Measurements from ENCODE around the gene RENBP.
A peak's percentile ranks its signal among the peaks of the same experiment; 100 is the strongest.

The RENBP gene

GRCh38 chrX:153953342-153953830, 8.9 kb upstream of the RENBP start:
- DNase-seq: peak; percentile 76

DNA sequence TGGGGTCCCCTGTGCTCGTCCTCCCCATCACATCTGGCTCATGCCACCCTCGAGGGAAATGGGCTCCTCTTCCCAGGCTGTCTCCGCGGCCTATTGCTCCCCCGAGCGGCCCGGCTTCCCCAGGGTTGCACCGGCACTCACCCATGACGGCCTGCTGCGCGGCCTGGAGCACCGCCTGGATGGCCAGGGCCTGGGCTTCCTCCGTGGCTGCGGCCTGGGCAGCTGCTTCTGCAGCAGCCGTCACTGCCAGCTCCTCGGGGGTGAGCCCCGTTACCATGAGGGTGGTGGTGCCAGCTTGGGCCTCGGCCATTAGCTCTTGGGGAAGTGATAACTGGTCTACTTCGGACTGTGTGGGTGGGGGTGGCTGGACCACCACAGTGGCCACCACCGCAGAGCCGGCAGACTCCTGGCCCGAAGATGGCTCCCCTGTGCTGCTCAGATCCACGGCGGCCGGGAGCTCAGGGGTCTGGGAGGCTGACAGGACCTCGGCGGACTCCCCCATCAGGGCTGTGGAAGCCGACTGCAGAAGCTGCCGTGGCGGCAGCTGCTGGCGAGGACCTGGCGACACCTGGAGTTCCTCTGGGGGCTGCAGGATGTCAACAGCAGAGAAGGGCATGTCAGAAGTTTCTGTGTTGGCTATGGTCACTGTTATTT, 8.1 kb upstream of the RENBP start:
- DNase-seq: no peak

GRCh38 chrX:153951683-153952372, 7.4 kb upstream of the RENBP start:
- DNase-seq: no peak

GRCh38 chrX:153950127-153950526, 5.7 kb upstream of the RENBP start:
- DNase-seq: no peak

- no peak for DNase-seq
Observed at GRCh38 chrX:153948847-153949805, 4.7 kb upstream of the RENBP start.

DNA sequence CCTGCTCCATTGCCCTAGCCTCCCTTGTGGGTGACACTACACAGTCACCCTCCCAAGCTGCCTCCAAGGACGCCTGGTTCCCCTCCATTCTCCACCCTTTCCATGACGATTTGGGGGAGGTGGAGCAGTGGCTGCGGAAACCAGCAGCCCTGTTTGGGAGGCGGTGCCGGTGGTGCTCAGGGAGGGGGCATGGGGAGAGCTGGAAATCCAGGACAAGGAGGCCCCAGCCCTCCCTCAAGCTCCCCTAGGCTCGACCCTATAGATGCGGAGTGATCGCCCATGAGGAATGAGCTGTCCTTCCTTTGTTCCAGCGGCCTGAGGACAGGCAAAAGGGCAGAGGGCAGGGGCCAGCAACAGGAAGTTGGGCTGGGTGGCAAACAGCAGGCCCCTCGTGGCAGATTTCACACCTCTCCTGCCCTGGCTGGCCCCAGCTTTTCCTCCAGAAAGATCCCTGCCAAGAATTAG, 3.6 kb upstream of the RENBP start:
- DNase-seq: no peak

GRCh38 chrX:153947009-153947769, 2.7 kb upstream of the RENBP start:
- peak; percentile 62 for DNase-seq

DNA sequence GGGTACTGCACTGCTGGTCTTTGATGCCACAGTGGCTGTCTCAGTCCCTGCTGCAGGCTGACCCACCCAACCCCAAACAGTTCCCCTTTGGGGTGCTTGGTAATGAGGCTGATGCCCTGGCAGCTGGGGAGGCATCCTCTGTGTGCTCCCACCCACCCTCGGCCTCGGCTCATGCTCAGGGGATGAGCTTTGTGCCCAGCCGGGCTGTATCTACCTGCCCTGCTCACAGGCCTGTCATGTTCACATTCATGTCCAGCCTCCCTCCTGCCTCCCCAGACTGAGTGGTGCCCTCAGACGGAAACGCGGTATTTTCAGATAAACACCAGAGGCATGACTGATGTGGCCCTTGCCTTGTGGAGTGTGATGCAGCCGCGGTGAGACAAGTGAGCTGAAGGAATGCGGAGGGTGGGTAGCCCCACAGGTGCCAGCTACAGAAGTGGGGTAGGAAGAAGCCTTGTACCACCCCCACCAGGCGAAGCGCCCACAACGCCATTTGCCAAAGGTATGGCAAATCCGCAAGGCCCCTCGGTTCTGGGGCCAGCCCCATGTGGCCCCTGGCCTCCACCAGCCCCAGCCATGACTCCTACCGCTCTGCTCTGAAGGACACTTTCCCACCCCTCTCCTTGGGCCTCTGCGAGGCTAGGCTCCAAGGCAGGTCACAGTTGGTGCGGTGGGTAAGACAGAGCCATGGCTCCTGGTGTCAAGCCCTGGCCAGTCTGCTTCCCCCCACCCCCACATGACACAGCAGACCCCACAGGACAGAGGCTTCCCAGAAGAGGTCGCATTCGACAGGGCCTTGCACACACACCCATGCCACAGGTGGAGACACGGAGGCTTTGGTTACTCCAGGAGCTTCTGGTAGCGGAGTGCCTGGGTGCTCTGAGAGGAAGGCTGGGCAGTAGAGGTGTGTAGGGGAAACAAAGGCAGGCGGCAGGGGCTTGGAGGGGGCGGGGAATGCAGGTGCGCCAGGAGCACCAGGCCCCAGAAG, 1.8 kb upstream of the RENBP start:
- DNase-seq: no peak

DNA sequence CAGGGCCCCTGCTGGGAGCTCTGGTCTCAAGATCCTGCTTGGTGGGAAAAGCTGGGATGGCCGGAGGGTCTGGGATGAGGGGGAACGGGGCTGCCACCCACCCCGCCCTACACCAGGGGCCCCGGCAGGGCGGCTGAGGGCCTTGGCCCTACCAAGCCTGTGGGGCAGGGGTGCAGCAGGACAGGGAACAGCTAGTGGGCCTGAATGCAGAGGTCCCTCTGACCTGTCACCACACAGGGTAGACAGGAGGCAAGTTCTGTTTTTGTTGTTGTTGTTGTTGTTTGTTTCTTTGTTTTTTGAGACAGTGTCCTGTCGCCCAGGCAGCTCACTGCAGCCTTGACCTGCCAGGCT, 332 bp upstream of the RENBP start:
- no peak for DNase-seq

DNA sequence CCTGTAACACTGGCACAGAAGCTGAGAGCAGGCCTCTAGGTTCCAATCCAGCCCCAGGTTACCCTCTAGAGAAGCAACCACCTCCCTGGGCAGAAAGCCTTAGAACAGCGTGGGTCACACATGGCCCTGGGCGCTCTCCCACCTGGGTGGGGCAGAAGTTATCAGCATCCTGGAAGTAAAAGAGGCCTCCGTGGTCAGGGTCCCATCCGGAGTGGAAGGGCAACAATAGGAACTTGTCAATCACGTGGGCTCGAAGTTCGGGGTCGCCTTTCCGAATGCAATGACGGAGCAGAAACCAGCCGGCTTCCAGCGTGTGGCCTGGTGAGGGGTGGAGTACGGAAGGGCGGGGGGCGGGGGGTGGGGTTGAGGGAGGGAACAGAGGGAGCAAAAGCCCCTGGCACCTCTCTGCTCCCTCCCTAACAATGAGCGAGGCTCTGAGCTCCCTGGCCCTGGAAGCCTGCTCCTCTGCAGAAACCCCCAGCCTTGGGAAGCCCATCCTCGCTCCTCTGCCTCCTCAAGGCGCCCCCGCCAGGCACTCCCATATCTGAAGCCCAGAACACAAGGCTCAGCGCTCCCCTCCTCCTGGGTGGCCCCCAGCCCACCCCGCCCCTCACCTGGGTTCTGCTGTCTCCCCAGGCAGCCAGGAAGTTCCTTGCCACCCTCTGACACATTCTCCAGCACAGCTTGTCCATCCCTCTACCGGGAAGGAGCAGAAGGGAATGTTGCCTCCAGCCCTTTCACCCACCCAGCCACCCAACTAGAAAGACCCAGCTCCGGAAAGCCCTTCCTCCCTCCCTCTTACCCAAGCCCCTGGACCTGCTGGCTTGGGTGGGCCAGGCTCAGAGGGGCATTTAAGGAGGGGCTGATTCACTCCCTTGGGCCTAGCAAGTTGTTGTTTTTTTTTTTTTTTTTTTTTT, 2.8 kb downstream of the RENBP start:
- no peak for DNase-seq

GRCh38 chrX:153939573-153939972, 4.9 kb downstream of the RENBP start:
- DNase-seq: no peak

- no peak for DNase-seq
Observed at GRCh38 chrX:153938226-153938786, 6.1 kb downstream of the RENBP start.

DNA sequence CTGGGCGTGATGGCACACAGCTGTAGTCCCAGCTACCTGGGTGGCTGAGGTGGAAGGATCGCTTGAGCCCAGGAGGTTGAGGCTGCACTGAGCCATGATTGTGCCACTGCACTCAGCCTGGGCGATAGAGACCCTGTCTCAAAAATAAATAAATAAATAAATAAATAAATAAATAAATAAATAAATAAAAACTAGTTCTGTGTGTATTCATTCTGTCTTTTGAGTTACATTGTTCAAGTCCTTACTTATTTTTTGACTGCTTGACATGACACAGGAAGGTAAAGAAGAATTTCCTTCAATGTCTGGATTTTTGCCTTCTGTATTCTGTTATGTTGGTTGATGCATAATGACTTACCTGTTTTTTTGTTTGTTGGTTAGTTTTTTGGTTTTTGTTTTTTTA, 7.4 kb downstream of the RENBP start:
- no peak for DNase-seq

DNA sequence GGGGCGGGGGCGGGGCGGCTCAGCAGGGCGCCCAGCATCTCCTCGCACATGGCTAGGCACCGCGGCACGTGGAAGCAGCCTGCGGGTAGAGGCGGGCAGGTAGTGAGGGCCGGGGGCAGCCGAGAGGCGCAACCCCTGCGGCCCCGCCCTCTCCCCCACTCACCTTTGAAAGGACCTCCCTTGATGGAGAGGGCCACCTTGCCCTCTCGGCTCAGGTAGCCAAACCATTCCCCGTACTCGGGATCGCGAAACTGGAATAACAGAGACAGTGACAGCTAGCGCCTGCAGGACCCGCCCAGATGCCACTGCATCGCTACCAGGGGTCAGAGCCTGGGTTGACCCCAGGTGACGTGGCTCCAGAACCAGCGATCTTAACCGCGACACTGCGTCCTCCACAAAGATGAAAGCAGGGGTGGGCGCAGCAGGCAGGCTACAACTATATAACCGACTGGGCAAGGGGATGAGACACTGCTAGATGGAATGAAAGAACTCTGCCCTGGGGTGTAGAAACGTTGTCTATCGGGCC, 9.1 kb downstream of the RENBP start:
- DNase-seq: no peak

GRCh38 chrX:153934762-153935325, 9.6 kb downstream of the RENBP start, which contains the start of gene NAA10:
TSS of gene NAA10 (minus strand) at chrX:153935037. CDS start at chrX:153934904, 133 bp downstream.
- peak; percentile 85 for DNase-seq

GRCh38 chrX:153934148-153934761, 10.2 kb downstream of the RENBP start:
- no peak for DNase-seq

GRCh38 chrX:153933748-153934147, 10.7 kb downstream of the RENBP start:
- DNase-seq: no peak

- DNase-seq: no peak
Observed at GRCh38 chrX:153932220-153932915, 12.1 kb downstream of the RENBP start.
